ENCODE results near the gene WDR26.

WDR26 gene

DNA sequence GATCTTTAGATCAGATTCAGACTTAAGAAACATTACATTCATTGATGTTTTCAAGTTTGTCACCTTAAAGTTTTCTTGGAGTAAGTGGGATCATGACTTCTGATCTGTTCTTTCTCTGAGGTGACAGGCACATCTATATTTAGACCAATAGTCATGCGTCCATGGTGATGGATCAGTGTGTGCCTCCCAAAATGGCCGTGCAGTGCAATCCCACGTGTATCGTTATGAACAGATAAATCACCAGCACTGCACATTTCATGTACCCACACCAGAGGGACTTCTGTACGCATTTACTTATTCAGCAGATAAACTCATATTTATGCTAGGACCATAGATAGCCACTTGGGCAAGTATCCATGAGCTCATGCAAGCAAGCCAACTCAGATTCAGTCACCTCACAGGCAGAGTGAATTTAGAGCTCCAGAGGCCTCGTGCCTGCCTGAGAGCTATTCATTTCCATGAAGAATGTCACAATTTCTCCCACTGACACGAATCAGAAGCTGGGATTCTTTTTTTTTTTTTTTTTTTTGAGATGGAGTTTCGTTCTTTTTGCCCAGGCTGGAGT, 13.9 kb upstream of the WDR26 start:
- no peak for ATAC-seq
- no peak for TF ChIP-seq ARNTL (CRISPR knock-in tag; IDR thresholded peaks at IDR 0.05; ENCODE audit: borderline replicate concordance, low read depth)
- TF ChIP-seq TSHZ2 (CRISPR knock-in tag; IDR thresholded peaks at IDR 0.05), result no peak
- TF ChIP-seq CSDC2 (CRISPR knock-in tag; IDR thresholded peaks at IDR 0.05), result no peak
- TF ChIP-seq ZFP3 (CRISPR knock-in tag; IDR thresholded peaks at IDR 0.05), result no peak
- TF ChIP-seq ZFP30 (CRISPR knock-in tag; IDR thresholded peaks at IDR 0.05), result no peak
- no peak for TF ChIP-seq ZNF8 (CRISPR knock-in tag; IDR thresholded peaks at IDR 0.05)
- no peak for TF ChIP-seq ZC3H10 (CRISPR knock-in tag; IDR thresholded peaks at IDR 0.05)
- no peak for TF ChIP-seq TOX (CRISPR knock-in tag; IDR thresholded peaks at IDR 0.05; ENCODE audit: borderline replicate concordance)
- no peak for TF ChIP-seq GLIS3 (CRISPR knock-in tag; IDR thresholded peaks at IDR 0.05)
- no peak for TF ChIP-seq BACH2 (CRISPR knock-in tag; IDR thresholded peaks at IDR 0.05; ENCODE audit: borderline replicate concordance)
- no peak for TF ChIP-seq TCF4 (CRISPR knock-in tag; IDR thresholded peaks at IDR 0.05; ENCODE audit: borderline replicate concordance)
- no peak for TF ChIP-seq ESRRG (CRISPR knock-in tag; IDR thresholded peaks at IDR 0.05)

GRCh38 chr1:224447971-224448370, 13.4 kb upstream of the WDR26 start:
- ATAC-seq, result no peak
- TF ChIP-seq RARB (CRISPR knock-in tag; IDR thresholded peaks at IDR 0.05) (no peak), ISL1 (CRISPR knock-in tag; IDR thresholded peaks at IDR 0.05) (no peak)

DNA sequence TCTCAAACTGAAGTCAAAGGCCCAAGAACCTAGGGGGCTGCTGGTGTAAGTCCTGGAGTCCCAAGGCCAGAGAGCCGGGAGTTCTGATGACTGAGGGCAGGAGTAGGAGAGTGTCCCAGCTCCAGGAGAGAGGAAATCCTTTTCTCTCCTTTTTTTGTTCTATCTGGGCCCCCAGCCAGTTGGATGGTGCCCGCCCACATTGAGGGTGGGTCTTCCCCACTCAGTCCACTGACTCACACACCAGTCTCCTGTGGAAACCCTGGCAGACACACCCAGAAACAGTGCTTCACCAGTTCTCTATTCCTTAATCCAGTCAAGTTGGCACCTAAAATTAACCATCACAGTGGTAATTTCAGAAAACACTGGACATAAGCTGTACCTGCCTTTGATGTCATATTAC, 12.7 kb upstream of the WDR26 start:
- ATAC-seq, result peak; percentile 83
- TF ChIP-seq ARNTL (CRISPR knock-in tag; IDR thresholded peaks at IDR 0.05; ENCODE audit: borderline replicate concordance, low read depth), result no peak
- TF ChIP-seq ISL1 (CRISPR knock-in tag; IDR thresholded peaks at IDR 0.05), result no peak
- no peak for TF ChIP-seq GLIS3 (CRISPR knock-in tag; IDR thresholded peaks at IDR 0.05)
- TF ChIP-seq TSHZ2 (CRISPR knock-in tag; IDR thresholded peaks at IDR 0.05), result no peak
- TF ChIP-seq RARB (CRISPR knock-in tag; IDR thresholded peaks at IDR 0.05), result no peak
- TF ChIP-seq BACH2 (CRISPR knock-in tag; IDR thresholded peaks at IDR 0.05; ENCODE audit: borderline replicate concordance), result no peak
- TF ChIP-seq CREB5 (CRISPR knock-in tag; IDR thresholded peaks at IDR 0.05; ENCODE audit: low read depth), result no peak
- no peak for TF ChIP-seq TOX (CRISPR knock-in tag; IDR thresholded peaks at IDR 0.05; ENCODE audit: borderline replicate concordance)
- no peak for TF ChIP-seq ZFP3 (CRISPR knock-in tag; IDR thresholded peaks at IDR 0.05)
- no peak for TF ChIP-seq POU6F1 (CRISPR knock-in tag; IDR thresholded peaks at IDR 0.05; ENCODE audit: borderline replicate concordance, low read depth)
- no peak for TF ChIP-seq PPARA (CRISPR knock-in tag; IDR thresholded peaks at IDR 0.05; ENCODE audit: borderline replicate concordance)

DNA sequence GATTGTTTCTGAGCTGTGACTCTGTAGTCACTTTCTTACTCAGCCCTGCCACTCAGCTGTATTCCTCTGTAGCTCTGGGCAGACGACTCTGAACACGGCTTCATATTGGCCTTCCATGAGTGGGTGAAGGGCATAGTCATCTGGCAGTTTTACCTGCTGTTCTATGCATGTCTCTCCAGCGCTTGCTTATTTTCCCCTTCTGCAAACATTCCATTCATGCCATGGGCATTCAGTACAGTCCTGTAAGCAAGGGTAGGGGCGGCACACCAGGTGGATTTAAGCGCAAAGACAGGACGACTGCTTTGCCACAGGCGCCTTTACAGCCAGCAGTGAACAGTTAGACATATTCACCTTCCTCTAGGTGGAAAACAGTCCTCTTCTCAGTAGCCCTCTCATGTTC, 4.4 kb upstream of the WDR26 start:
- no peak for TF ChIP-seq TCF4 (CRISPR knock-in tag; IDR thresholded peaks at IDR 0.05; ENCODE audit: borderline replicate concordance)
- no peak for TF ChIP-seq ZFP30 (CRISPR knock-in tag; IDR thresholded peaks at IDR 0.05)
- TF ChIP-seq CSRNP3 (CRISPR knock-in tag; IDR thresholded peaks at IDR 0.05), result no peak
- TF ChIP-seq PPARA (CRISPR knock-in tag; IDR thresholded peaks at IDR 0.05; ENCODE audit: borderline replicate concordance), result no peak
- no peak for TF ChIP-seq CSDC2 (CRISPR knock-in tag; IDR thresholded peaks at IDR 0.05)
- TF ChIP-seq GLIS3 (CRISPR knock-in tag; IDR thresholded peaks at IDR 0.05), result no peak
- no peak for TF ChIP-seq ESRRG (CRISPR knock-in tag; IDR thresholded peaks at IDR 0.05)

More for the DNA sequence above, 4.4 kb upstream of the WDR26 start:
- no peak for ATAC-seq

Measured in SK-N-SH treated with all-trans-retinoic acid at 6 μM for 48 hours (cell line).